CD1c-positive myeloid dendritic cell (primary cell): ENCODE measurements around the gene MTMR12.
A peak's percentile ranks its signal among the peaks of the same experiment; 100 is the strongest.
"Not testable (repeated sequence)": the region's sequence is repeated elsewhere in the genome, so short reads cannot be mapped to it uniquely, and the experiment has no call there.

Source experiments
- DNase-seq: peaks from one replicate; pipeline ENCODE4 v3.0.0-alpha.2; 2016; ENCODE audit errors: extremely low spot score

The MTMR12 gene

GRCh38 chr5:32323741-32324140 is 11.0 kb upstream of the MTMR12 start:
- no peak for DNase-seq

DNA sequence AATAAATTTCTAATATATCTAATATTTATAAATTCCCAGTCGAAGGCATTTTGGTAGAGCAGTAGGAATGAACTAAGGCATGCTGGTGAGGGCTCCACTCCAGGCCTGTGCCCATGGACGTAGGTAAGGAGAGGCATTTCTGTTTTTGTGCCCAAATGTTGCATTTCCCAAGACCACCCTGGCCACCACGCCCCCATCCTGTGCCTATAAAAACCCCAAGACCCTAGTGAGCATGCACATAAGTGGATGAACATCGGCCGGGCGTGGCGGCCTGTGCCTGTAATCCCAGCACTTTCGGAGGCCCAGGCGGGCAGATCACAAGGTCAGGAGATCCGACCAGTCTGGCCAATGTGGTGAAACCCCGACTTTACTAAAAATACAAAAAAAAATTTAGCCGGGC is 10.1 kb upstream of the MTMR12 start:
- DNase-seq = no peak

- peak; percentile 55 for DNase-seq
These were observed 9.0 kb upstream of the MTMR12 start for GRCh38 chr5:32321787-32322186.

DNA sequence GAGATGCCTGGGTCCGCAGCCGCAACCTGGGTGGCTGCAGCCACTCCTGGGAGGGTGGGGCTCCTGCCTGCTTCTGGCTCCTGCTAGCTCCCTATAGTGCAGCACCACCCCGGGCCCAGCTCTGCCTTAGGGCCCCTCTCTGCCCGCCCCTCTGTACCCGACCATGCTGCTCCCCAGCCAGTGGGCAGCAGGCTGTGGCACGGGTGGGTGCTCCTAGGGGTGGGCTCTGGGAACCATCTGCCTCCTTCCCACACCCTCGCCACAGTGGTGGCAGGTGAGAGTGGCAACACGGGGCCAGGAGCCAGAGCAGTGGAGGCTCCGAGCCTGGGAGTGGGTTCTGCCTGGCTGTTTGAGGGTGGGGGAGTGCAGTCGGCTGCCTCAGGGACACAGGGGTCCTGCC is 7.8 kb upstream of the MTMR12 start:
- DNase-seq = no peak

DNA sequence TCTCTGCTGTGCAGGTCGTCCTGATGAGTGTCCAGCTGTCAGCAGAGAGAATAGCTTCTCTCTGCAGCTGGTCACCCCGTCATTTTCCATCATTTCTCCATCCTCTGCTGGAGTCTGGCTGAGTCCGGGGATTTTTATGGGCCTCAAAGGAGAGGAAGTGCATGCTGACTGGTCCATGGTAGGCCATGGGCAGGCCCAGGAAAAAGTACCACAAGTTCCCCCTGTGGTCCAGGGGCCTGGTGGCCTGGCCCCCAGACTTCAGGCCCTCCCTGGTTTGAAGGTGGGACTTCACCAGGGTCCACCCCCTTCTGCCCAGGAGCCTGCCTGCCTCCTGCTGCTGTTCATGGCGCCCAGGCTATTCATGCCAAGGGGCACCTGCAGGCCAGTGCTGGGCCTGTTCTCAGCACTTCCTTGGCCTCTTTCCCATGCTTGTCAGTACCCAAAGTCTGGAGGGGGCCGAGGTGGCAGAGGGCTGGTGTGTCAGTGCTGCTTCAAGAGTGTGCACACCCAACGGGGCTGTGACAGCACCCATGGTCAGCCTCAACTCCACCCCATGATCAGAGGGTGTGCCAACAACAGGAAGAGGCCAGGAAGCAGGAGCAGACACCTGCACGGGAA is 7.3 kb upstream of the MTMR12 start:
- DNase-seq = no peak

GRCh38 chr5:32319392-32319791 is 6.7 kb upstream of the MTMR12 start:
- DNase-seq = no peak

DNA sequence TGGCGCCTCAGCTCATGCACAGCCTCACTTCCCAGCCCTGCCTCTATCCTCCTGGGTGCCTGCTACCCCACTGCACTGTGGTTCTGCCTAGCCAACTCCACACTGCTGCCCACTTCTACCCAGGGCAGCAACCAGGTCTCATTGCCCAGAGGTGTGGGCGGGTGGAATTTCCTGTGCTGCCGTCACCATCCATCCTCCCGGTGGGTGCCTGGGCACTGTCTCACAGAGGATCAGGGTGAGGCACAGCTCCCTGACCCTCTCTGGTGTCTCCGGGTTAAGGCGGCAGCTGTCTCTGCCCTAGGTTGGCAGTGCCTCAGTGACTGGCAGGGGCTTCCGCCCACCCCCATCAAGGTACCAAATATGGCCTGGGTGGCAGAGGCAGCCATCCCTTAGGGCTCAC is 4.3 kb upstream of the MTMR12 start:
- no peak for DNase-seq

GRCh38 chr5:32315221-32316014 is 2.7 kb upstream of the MTMR12 start:
- DNase-seq = no peak

GRCh38 chr5:32314658-32315057 is 1.9 kb upstream of the MTMR12 start:
- no peak for DNase-seq

GRCh38 chr5:32314152-32314488 is 1.4 kb upstream of the MTMR12 start:
- not testable (repeated sequence) for DNase-seq

DNA sequence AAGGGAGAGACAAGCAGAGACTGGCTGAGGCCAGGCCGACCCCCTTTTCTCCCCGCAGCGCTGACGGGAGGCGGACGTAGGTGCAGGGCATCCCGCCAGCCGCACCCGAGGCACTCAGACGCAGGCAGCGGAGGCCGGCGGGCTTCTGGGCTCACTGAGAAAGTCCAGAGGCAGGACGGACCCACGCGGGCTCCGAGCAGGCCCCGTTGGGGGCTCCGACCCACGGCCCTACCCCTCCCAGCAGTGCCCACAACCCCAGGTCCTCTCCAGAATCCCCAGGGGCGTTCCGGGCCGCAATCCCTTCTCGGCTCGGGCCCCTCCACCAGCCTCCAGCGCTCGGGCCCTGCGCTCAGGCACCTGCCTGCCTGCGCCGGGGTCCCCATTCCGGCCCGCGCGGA is 543 bp downstream of the MTMR12 start:
- DNase-seq = peak; percentile 31

- no peak for DNase-seq
These were observed 1.1 kb downstream of the MTMR12 start for GRCh38 chr5:32311404-32312196.

DNA sequence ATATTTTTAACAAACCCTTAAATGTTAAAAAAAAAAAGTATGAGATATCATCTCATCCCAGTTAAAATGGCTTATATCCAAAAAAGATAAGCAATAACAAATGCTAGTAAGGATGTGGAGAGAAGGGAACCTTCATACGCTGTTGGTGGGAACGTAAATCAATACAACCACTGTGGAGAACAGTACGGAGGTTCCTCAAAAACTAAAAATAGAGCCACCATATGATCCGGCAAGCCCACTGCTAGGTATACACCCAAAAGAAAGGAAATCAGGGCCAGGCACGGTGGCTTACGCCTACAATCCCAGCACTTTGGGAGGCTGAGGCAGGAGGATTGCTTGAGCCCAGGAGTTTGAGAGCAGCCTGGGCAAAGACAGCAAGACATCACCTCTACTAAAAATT is 3.0 kb downstream of the MTMR12 start:
- peak; percentile 51 for DNase-seq

DNA sequence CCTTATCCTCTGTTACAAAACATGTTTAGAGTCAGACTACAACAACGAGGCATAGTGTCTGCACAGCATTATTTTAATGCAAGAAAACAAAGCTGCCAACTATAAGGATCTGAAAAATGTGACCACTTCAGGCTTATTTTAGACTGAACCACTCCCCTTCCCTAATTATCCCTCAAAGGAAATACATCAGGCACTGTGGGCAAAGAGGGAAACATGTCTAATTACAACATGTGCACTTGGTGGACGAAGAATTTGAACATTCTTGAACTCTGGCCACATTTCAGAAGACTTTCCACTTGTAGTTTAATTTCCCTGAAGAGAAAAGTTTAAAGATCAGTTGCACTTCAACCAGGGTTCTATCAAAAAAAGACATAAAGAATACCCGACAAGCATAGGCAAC is 3.8 kb downstream of the MTMR12 start:
- peak; percentile 72 for DNase-seq

- DNase-seq = no peak
These were observed 5.0 kb downstream of the MTMR12 start for GRCh38 chr5:32307769-32308194.

- no peak for DNase-seq
These were observed 8.1 kb downstream of the MTMR12 start for GRCh38 chr5:32304622-32305021.

DNA sequence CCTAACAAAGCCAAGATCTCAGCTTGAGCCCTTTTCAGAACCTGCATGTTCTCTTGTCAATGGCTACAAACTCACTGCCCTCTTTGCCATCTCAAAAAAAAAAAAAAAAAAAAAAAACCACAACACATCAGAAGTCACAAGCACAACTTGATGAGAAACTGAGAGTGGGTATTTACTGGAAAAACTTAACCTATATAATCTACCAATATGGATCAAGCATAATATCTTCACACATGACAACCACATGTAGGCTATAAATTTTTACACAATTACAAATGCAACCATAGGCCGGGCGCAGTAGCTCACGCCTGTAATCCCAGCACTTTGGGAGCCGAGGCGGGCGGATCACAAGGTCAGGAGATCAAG is 9.0 kb downstream of the MTMR12 start:
- DNase-seq = no peak

- no peak for DNase-seq
These were observed 9.6 kb downstream of the MTMR12 start for GRCh38 chr5:32302835-32303754.

DNA sequence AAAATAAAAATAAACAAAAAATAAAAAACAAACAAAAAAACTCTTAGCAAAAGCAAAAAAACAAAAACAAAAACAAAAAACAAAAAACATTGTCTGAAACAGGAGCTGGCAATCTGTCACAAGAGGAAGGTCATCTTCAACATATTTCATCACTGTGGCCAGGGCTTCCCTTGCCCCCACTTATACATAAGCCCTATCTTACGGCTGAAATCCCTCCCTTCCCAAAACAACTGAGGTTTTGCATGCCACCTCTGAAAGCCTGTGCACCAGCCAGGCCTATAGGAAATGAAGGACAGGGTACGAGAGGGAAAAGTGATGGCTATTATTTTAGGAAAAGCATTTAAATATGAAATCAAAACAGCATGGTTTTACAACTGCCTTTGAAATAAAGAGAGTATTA is 10.8 kb downstream of the MTMR12 start:
- DNase-seq = no peak

GRCh38 chr5:32299059-32299677 is 13.6 kb downstream of the MTMR12 start:
- DNase-seq = no peak

GRCh38 chr5:32298059-32298415 is 14.7 kb downstream of the MTMR12 start:
- no peak for DNase-seq
